DMS79 treated with DMSO at 0.1 percent for 48 hours (cell line): ENCODE data around the gene SRPX2.
"Not testable (repeated sequence)": the region's sequence is repeated elsewhere in the genome, so short reads cannot be mapped to it uniquely, and the experiment has no call there.

Source experiments
- DNase-seq: peaks from one replicate; lab custom pipeline; 2025; lab: John Stamatoyannopoulos, UW

Gene SRPX2

DNA sequence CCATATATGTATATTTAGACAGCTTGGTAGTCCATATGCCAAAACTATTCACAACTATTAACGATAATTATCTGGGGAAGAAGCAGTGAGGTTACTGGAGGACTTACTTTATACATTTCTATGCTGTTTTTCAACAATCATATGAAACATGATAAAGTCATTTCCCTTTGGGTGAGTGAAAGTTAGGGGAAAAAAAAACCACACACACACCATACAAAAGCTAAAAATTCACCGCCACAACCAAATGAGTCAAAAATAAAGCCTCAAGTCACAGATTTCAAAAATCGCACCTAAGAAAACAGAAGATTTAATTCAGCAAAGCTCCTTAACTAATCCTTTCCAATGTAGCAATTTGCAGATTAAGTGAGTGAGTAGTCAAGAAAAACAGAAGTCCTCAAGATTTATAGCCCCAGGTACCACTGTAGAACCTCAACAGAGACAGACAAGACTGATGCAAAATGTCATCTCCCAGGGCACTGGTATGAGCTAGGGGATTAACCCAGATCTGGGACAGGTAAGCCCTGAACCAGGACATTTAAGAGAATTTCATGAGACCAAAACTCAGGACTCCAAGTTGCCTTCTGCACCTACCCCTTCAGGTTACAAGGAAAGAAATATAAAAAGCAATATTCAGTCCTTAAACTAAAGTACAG is 52.8 kb downstream of the SRPX2 start:
- no peak for DNase-seq

- no peak for DNase-seq
Measured at GRCh38 chrX:100698551-100698950, 54.6 kb downstream of the SRPX2 start.

- no peak for DNase-seq
Measured at GRCh38 chrX:100700809-100701208, 56.8 kb downstream of the SRPX2 start.

GRCh38 chrX:100704581-100705203 is 60.7 kb downstream of the SRPX2 start:
- DNase-seq, result no peak

- no peak for DNase-seq
Measured at GRCh38 chrX:100710816-100711215, 66.8 kb downstream of the SRPX2 start.

GRCh38 chrX:100717363-100717762 is 73.4 kb downstream of the SRPX2 start:
- peak; percentile 38 for DNase-seq

DNA sequence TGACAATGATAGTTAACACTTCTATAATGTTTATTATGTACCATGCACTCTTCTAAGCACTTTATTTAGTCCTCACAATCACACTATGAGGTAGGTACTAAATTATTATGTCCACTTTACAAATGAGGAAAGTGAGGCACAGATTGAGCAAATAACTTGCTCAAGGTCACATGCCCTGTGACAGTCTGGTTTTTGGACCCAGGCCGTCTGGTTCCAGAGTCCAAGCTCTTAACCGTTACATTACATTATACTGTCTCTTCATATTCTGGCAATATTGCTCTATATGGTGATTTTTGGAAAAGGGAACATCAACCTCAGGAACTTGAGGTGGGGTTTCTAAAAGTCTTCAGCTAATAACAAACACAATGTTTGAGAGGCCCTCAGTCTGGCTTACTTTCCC is 75.1 kb downstream of the SRPX2 start:
- no peak for DNase-seq

- DNase-seq, result no peak
Measured at GRCh38 chrX:100720301-100720700, 76.3 kb downstream of the SRPX2 start.

- no peak for DNase-seq
Measured at GRCh38 chrX:100721328-100721727, 77.3 kb downstream of the SRPX2 start.

DNA sequence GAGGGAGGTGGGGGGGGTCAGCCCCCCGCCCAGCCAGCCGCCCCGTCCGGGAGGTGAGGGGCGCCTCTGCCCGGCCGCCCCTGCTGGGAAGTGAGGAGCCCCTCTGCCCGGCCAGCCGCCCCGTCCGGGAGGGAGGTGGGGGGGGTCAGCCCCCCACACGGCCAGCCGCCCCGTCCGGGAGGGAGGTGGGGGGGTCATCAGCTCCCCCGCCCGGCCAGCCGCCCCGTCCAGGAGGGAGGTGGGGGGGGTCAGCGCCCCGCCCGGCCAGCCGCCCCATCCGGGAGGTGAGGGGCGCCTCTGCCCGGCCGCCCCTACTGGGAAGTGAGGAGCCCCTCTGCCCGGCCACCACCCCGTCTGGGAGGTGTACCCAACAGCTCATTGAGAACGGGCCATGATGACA is 80.0 kb downstream of the SRPX2 start:
- not testable (repeated sequence) for DNase-seq
